Tongue (tissue), 2 donors: Measurements from ENCODE around the gene G3BP1. TPM values are rescaled to one million over a fixed set of nuclear protein-coding genes. Genes with fewer than 3 reads are reported as not detected.
"Not testable (repeated sequence)": the region's sequence is repeated elsewhere in the genome, so short reads cannot be mapped to it uniquely, and the experiment has no call there.

Experiments
- DNase-seq: peaks from one replicate; pipeline ENCODE4 v3.0.0-alpha.2; 2015
- total RNA-seq: library from RNA; depleted of rRNA; stranded (reverse); fragments of >200 nt; gene quantifications from one replicate; pipeline ENCODE4 v1.2.3, GENCODE V29; 2014

Gene G3BP1
- total RNA-seq = 136 TPM

DNA sequence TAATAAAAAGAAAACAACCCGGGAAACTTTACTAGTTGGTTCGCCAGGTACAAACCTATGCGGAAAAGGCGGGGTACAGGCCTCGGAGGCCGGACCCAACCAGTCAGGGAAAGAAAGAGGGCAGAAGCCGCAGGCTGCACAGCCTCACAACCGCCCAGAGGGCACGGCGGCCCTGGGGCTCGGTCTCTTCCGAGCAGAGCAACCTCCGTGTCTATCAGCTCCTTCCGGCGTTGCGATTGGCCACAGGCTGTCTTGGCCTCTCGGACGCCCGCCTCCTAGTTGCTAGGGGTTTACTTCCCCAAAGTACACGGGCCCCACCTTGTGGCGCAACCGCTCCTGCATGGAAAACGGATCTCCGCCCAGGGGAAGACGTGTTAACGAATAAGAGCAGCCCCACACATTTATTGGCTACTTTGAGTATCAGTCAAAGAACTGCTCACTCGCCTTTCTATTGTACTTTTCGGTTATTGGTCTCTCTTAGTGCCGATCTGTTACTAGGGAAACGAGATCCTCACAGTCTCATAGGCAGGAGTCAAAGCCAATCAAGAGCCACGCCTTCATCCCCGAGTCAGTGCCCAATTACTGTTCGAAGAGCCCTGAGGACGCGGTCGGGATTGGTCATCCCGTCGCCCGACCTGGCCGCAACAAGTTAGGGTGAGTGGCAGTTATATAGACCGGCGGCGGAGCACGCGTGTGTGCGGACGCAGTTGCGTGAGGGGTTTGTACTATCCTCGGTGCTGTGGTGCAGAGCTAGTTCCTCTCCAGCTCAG is at the start of gene G3BP1:
G3BP1 (plus strand) TSS at position 696 of the 770 bp plus-strand sequence. CDS start 14,667 bp downstream, outside the sequence.
- peak; percentile 100 for DNase-seq

DNA sequence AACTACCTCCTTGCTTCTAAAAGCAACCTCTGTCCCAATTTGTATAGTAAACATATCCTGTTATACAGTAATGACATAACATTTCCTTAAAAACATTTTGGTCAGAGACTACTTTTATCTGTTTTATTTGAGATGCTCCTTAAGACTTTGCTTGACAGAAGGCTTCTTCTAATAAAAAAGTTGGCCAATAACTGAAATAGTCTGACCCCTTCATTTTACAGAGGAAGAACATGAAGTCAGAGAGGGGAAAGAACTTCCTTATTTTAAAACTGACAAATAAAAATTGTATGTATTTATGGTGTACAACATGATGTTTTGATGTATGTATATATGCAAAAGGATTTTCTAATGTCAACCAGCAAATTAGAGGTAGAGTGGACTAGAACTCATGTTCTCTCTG is 49.2 kb upstream of the G3BP1 start:
- DNase-seq = no peak

DNA sequence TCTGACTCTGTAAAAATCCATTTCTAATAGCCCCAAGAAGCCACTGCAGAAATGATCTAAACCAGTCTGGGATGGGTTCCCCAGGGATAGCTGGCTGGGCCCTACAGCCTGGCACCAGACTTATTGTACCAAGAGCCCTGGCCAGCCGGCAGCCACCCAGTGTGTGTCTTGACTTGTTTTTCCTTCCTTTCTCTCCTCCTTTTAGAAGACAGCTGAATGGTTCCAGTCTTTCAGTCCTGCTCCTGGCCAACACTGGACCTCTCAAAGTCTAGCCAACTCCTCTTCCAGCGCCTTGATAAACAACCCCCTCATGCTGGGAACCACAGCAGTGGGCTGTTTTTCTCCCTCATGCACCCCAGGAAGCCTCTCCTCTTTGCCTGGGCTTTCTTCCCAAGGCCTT is 47.4 kb upstream of the G3BP1 start:
- no peak for DNase-seq

DNA sequence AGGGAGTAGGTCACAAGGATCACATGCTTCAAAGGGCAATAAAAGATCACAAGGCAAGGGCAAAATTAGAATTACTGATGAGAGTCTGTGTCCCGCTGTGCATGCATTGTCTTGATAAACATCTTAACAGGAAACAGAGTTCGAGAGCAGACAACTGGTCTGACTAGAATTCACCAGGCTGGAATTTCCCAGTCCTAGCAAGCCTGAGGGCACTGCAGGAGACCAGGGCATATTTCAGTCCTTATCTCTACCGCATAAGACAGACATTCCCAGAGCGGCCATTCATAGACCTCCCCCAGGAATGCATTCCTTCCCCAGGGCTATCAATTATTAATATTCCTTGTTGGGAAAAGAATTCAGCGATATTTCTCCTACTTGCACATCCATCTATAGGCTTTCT is 42.2 kb upstream of the G3BP1 start:
- DNase-seq = not testable (repeated sequence)

DNA sequence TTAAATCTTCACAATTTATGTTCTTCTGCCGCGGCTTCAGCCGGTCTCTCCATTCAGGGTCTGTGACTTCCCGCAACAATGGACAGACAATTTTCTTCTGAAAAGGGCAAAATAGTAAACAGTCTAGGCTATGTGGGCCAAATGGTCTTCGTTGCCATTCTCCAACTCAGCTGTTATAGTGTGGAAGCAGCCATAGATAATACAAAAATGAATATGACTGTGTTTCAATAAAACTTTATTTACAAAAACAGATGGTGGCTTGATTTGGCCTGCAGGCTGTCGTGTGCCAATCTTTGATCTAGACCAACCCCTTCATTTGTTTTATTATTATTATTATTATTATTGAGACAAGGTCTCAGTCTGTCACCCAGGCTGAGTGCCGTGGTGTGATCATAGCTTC is 41.4 kb upstream of the G3BP1 start:
- no peak for DNase-seq

DNA sequence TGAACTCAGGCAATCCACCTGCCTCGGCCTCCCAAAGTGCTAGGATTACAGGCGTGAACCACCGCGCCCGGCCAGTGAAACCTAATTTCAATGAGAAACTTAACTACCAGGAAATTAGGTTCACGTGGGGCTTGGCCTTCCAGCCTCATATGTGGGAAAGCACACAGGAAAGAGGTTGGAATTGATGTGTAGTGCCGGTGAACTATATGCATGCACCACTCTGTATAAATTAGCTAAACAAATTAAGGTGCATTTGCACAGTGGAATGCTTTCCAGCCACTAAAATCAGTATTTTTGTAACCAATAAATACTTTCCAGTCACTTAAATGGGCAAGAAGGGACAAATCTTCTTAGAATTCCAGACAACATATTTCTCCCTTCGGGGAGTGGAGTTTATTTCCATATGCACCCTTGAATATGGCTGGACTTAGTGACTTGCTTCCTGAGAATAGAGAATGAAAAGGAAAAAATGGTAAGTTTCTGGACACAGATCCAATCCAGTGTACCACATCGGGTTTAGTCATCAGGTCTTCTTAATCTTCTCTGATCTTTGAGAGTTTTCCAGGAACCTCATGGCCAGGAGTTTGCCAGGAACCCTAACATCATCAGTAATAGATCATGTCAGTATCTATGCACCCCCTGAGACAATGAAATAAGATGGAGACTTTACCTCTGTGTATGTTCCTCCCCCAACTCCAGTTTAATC is 38.2 kb upstream of the G3BP1 start:
- no peak for DNase-seq

DNA sequence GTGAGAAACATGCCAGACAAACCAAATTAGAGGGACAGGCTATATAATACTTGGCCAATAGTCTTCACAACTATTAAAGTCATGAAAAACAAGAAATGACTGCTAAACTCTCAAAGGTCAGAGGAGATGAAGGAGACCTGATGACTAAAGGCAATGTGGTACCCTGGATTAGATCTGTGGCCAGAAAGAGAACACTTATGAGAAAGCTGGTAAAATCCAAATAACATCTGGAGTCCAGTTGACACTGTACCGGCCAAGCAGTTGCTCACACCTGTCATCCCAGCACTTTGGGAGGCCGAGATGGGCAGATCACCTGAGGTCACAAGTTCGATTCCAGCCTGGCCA is 37.7 kb upstream of the G3BP1 start:
- no peak for DNase-seq

DNA sequence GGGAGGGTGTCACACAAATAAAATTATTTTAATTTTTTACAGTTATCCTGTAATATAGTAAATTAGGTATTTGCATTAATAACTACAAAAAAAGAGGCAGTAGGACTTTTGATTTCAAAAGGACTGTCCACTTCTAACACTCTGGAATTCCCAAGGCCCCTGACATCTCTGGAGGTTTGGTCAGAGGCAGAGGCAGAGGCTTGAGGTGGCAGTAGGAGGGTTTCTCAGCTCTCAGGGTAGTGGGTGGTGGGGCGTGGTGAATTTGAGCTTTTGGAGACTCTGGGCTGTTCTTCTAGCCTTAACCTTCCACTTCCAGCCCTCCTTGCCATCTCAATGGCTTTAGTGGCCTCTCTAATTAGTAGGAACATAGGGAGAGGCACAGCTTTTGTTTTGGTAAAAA is 36.1 kb upstream of the G3BP1 start:
- DNase-seq = no peak

DNA sequence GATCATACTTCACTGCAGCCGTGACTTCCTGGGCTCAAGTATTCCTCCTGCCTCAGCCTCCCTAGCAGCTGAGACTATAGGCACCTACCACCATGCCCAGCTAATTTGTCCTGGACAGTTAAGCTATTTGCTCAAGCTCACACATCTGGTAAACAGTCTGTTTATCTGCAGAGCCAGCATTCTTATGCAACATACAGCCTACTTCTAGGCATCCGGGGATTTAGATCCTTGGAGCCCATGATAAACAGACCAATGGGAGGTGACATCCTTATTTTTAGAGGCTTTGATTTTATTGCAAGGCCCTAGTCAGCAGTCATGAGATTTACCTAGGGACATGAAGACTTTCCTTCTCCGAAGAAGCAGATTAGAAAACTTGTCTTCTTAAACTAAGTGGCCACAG is 34.3 kb upstream of the G3BP1 start:
- no peak for DNase-seq

DNA sequence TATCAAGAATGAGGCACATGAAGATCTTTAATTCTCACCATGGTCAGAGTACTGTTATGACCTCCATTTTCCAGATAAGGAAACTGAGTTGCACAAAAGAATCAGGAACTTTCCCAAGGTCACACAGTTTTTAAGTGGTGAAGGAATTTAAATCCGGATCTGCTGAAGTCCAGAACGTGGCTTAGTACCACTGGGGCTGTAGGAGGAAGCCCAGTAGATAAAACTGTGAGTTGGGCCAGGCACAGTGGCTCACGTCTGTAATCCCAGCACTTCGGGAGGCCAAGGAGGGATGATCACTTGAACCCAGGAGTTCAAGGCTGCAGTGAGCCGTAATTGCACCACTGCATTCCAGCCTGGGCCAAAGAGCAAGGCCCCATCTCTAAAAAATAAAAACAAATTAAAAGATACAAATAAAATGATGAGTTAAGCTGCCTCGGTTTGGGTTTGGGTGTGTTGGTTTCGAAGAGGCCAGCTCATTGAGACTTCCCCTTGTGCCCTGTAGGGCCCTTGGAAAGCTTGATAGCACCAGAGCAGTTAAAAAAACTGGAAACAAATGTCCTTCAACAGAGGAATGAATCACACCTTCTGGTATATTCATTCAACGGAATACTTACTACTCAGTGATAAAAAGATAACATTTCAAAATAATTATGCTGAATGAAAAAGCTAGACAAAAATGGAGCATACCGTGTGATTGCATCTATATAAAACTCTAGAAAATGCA is 33.5 kb upstream of the G3BP1 start:
- DNase-seq = no peak

DNA sequence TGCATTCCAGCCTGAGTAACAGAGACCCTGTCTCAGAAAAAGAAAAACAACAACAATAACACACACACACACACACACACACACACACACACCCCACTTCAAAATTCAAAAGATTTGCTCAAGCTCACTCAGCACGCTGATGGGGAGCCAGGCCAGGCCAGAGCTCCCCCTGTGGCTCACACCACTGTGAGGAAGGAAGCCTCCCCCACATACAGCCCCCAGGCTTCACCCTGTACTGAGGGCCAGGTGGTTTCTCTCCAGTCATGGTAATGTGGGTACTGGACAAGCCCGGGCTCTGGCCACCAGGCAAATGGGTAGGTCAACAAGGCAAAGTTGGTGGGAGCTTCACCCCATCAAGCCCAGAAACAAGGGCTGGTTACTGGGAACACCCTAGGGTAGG is 32.4 kb upstream of the G3BP1 start:
- DNase-seq = no peak

DNA sequence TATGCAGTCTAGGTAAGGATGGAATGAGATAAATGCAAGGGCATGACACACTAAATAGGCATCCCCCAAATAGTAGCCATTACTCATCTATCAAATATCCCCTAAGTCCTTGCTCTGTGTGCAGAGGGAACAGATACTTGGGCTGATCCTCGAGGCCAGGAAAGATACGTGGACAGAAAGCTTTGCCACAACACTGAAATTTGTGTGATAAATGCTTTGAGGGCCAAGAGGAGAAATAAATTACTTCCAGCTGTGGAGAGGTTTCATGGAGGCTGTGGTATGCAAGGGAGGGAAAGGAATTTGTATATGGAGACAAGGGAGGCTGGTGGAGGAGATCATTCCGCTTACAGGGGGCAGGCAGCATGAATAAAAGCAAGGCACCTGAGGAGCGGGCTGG is 31.8 kb upstream of the G3BP1 start:
- no peak for DNase-seq

DNA sequence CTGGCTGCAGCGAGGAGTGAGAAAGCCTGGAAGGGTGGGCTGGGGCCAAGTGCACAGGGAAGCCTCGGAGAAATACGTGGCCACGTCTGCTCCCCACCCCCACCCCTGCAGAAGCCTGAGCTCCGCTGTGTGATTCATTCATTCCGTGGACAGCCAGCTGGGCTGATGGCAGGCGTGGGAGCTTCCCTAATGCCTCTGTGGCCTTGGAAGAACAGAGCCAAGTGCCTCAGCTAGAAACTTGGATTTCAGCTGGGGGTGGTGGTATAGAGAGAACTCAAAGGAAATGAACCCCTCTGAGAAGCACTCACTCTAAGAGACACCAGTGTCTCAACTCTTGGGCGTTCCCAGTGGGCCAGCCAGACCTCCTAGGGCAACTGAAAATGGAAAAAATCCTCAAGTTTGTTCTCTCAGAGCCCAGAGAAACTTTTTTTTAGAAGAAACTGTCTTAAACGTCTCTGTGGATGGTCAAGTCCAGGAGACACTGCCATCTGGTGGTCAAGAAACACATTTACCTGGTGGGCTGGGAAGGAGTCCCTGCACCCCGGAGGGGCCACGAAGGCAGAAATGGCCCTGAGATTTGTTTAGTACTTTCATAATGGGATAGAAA is 31.3 kb upstream of the G3BP1 start:
- DNase-seq = peak; percentile 93

DNA sequence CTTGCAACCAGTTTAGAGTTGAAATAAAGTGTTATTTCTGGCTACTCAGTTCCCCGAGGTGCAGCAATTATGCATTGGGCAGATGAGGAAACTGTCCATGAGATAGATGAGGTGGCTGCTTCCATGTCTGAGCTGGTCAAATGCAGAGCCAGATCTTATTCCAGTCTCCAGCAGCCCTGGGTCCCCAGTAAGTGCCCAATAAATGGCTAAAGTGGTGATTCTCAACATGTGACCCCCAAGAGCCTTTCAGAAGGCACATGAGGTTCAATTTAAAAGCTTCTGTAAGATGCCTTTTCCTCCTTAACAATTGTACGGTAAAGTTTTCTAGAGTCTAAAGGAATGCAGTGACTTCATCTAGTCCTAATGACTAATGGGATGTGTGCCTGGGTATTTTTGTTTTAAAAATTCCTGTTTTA is 30.8 kb upstream of the G3BP1 start:
- DNase-seq = no peak

DNA sequence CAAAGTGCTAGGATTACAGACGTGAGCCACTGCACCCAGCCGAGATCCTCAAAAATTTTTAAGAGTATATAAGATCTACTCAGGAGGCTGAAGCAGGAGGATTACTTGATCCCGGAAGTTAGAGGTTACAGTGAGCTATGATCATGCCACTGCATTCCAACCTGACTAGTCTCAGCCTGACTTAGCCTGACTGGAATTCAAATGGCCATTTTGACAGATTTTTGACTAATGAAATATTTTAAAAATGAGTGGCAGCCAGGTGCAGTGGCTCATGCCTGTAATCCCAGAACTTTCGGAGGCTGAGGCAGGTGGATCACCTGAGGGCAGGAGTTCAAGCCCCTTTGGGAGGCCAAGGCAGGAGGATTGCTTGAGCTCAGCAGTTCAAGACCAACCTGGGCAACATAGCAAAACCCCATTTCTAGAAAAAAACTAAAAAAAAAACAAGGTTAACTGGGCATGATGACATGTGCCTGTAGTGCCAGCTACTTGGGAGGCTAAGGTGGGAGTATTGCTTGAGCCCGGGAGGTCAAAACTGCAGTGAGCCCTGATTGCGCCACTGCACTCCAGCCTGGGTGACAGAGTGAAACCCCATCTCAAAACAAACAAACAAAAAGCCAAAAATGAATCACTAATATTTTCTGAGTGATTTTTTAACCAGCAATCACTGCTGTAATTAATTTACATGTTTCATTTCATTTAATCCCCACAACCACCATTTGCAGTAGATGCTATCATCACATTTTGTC is 29.9 kb upstream of the G3BP1 start:
- no peak for DNase-seq

DNA sequence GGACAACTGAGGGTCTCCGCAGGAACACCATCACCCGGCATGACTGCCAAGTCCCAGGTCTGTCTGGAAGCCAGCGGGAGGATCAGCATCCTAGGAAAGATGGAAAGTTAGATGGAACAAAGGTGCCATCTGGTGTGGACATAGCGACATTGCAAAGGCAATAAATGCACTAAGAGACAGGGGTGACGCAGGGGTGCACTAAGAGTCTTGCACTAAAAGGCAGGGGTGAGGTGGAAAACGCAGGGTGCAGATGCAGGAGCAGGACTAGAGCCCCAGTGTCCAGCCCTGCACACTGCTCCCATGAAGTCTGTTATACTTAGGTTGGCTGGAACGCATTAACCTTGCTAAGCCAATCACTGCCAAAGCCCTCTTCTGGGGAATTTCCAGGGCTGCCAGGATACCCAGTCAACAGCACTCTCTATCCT is 28.9 kb upstream of the G3BP1 start:
- peak; percentile 80 for DNase-seq

DNA sequence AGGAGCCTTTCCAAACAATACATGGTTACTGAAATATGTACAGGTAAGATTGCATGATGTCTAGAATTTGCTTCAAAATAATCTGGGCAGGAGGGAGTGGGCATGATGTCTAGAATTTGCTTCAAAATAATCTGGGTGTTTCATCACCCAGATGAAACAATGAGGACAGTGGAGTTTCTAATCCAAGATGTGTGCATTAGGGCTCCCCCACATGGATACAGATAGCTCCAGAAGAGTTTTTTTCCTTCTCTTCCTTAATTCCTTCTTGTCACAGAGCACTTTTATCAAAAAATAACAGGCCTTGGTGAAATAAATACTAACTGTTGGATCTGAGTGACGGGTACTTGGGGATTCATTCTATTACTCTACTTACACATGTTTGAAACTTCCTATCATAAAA is 28.2 kb upstream of the G3BP1 start:
- DNase-seq = no peak

DNA sequence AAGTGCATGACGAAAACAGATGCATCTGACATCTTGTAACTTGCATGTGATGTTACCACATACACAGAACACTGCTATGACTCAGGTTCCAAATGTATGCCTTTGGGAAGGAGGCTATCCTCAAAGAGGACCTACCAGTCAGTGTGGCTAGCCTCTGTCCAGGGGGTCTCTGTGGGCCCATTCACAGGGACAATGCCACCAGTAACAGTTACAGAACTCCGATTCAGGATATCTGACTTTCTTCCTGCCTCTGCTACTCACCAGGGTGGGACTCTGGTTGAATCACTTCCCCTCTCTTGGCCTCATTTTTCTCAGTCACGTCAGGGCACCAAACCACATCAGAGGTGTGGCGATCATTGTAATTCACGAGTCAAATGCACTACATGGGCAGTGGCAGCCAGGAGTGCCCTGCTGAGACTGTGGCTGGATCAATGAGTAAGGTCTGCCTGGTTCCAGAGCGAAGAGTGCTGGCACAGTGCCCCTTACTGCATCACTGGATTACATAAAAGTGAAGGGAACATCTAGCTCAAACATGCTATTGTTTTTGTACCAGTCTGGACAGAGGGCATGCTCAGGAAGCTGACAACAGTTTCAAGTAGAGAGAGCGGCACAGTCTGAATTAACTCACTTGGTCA is 26.6 kb upstream of the G3BP1 start:
- no peak for DNase-seq

DNA sequence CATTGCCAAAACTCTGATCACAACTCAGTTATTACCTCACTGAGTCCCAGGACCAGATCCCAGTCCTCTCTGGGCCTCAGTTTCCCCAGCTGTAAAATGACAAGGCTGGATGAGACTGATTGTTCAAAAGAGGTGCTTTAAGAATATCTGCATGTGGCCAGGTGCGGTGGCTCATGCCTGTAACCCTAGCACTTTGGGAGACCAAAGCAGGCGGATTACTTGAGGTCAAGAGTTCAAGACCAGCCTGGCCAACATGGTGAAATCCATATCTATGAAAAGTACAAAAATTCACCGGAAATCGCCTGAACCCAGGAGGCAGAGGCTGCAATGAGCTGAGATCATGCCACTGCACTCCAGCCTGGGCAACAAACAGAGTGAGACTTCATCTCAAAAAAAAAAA is 21.6 kb upstream of the G3BP1 start:
- DNase-seq = no peak

DNA sequence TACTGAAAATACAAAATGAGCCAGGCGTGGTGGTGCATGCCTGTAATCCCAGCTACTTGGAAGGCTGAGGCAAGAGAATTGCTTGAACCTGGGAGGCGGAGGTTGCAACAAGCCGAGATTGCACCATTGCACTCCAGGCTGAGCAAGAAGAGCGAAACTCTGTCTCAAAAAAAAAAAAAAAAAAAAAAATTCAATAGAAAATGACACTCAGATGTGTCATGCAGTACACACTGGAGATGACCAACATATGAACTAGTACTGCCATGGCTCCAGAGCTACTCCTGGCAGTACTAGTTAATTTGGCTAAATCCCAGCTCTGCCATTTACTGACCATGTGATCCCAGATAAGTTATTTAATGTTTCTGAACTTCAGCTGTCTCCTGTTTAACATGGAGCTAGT is 20.7 kb upstream of the G3BP1 start:
- DNase-seq = no peak

DNA sequence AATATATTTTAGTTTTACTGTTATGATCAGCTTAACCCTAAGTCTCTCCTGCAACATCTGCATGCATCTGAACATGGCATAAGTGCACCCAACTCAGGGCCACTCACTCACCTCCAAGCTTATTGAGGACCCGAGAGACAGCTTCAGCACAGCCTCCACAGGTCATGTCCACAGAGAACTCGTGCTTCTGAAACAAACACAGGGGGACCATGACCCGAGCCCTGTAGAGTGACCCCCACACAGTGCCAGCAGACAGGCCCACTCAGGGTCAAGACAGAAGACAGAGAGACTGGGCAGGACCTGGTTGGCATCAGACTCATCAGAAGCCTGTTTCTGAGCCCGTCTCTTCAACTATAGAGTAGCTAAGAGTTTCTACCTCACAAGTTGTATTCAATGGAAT is 20.2 kb upstream of the G3BP1 start:
- DNase-seq = no peak

DNA sequence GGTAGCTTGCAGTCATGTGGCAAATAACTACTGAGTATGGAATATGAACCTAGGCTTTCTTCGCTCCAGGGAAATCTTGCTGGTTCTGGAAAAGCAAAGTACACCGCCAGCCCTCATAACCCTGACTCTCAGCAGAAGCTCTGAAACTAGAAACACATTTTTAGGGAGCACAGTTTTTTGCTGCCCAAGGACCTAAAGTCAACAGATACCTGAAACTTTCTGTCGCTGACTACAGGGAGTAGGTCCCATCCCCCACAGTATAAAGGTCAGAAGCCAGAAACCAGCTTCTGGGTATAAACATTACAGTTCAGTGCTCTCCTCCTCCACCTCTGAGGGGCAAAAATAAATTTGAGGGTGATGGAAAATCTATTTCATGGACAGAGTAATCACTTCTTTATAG is 16.4 kb upstream of the G3BP1 start:
- DNase-seq = no peak
